DND-41 (cell line): ENCODE results near the gene PRSS38.

Experiments
- EZH2 ChIP-seq: IDR thresholded peaks from 3 replicates; pipeline ENCODE4 v1.6.1; 2012; ENCODE audit warnings: borderline replicate concordance, low read depth, mild to moderate bottlenecking, moderate library complexity, low read length, inconsistent platforms; ENCODE audit not compliant: severe bottlenecking
- TF ChIP-seq, protein P1 (sequence below): IDR thresholded peaks from 2 replicates; pipeline ENCODE4 v1.5.1; 2012; ENCODE audit warnings: borderline replicate concordance, low read length, moderate library complexity, mild to moderate bottlenecking; ENCODE audit not compliant: poor library complexity, severe bottlenecking; ENCODE audit errors: extremely low read depth

GRCh38 chr1:227774051-227774731 lies 41.3 kb upstream of the PRSS38 start:
- TF ChIP-seq EZH2 = no peak
- TF ChIP-seq, protein P1, sequence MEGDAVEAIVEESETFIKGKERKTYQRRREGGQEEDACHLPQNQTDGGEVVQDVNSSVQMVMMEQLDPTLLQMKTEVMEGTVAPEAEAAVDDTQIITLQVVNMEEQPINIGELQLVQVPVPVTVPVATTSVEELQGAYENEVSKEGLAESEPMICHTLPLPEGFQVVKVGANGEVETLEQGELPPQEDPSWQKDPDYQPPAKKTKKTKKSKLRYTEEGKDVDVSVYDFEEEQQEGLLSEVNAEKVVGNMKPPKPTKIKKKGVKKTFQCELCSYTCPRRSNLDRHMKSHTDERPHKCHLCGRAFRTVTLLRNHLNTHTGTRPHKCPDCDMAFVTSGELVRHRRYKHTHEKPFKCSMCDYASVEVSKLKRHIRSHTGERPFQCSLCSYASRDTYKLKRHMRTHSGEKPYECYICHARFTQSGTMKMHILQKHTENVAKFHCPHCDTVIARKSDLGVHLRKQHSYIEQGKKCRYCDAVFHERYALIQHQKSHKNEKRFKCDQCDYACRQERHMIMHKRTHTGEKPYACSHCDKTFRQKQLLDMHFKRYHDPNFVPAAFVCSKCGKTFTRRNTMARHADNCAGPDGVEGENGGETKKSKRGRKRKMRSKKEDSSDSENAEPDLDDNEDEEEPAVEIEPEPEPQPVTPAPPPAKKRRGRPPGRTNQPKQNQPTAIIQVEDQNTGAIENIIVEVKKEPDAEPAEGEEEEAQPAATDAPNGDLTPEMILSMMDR = no peak
